NCI-H2107 (cell line): ENCODE results near the gene TPSG1.
"Not testable (repeated sequence)": the region's sequence is repeated elsewhere in the genome, so short reads cannot be mapped to it uniquely, and the experiment has no call there.

ENCODE experiments used
- DNase-seq: peaks from one replicate; lab custom pipeline; 2025; lab: John Stamatoyannopoulos, UW

Gene TPSG1

DNA sequence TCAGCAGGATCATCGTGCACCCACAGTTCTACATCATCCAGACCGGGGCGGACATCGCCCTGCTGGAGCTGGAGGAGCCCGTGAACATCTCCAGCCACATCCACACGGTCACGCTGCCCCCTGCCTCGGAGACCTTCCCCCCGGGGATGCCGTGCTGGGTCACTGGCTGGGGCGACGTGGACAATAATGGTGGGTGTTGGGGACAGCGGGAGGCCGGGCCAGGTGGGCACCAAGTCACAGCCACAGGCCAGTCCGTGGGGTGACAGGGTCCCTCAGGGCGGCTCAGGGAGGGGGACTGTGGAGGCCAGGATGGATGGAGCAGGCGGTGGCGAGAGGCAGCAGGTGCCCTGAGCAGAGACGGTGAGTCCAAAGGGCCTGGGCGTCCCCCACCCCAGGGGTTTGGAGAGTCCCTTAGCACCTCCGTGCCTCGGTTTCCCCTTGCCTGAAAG, 31.8 kb upstream of the TPSG1 start:
- DNase-seq, result no peak

DNA sequence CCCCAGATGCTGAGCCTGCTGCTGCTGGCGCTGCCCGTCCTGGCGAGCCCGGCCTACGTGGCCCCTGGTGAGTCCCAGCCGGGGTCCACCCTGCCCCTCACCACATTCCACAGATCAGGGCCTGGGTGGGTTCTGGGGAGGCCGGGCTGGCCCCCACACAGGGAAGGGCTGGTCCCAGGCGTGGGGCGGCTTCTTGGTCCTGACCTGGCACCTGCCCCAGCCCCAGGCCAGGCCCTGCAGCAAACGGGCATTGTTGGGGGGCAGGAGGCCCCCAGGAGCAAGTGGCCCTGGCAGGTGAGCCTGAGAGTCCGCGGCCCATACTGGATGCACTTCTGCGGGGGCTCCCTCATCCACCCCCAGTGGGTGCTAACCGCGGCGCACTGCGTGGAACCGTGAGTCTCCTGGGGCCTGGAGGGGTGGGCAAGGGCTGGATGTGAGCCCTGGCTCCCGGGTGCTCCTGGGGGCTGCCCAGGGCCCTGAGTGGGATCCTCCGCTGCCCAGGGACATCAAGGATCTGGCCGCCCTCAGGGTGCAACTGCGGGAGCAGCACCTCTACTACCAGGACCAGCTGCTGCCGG, 31.3 kb upstream of the TPSG1 start:
- DNase-seq, result not testable (repeated sequence)

DNA sequence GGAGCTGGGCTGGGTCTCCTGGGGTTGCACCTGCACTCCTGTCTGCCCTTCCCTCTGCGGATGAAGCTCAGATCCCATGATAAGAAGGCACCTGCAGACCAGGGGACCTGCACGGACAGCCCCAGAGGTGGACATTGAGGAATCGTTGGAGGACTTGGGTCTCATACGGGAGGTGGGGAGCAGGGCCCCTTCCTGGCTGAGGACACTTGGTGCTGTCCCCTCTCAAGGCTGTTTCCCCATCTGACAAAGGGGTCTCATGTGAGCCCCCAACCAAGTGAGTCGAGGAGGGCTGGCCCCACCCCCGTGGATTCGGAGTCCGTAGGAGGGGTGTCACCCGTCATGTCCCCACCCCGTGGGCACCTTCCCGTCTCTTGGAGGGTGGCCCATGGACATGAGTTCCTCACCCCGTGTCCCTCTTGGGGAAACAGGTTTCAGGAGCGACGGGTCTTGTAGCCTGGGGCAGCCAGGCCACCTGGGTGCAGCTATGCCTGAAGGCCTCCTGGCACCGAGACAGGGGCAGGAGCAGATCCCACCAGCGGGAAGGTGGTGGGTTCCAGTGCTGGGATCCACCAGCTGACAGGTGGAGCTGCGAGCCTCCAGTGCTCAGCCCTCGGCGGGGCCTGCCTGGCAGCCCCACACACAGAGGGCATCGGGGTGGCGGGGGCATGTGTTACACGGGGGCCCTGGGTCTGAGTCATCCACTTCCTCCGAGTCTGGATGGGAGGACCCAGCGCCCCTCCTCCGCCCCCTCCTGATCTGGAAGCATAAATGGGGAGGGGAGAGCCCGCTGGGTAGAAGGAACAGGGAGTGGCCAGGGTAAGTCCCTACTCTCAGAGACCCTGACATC, 30.4 kb upstream of the TPSG1 start, which contains the start of gene TPSD1:
Gene TPSD1 (plus strand): TSS at position 794 of the 847 bp plus-strand sequence. CDS start 212 bp downstream, outside the sequence.
- DNase-seq, result not testable (repeated sequence)

DNA sequence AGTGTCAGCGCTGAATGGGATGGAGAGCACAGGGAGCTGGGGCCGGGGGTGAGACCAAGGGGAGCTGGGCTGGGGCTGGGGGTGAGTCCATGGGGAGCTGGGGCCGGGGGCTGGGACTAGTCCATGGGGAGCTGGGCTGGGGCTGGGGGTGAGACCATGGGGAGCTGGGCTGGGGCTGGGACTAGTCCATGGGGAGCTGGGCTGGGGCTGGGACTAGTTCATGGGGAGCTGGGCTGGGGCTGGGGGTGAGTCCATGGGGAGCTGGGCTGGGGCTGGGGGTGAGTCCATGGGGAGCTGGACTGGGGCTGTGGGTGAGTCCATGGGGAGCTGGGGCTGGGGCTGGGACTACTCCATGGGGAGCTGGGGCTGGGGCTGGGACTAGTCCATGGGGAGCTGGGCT, 29.8 kb upstream of the TPSG1 start:
- not testable (repeated sequence) for DNase-seq

DNA sequence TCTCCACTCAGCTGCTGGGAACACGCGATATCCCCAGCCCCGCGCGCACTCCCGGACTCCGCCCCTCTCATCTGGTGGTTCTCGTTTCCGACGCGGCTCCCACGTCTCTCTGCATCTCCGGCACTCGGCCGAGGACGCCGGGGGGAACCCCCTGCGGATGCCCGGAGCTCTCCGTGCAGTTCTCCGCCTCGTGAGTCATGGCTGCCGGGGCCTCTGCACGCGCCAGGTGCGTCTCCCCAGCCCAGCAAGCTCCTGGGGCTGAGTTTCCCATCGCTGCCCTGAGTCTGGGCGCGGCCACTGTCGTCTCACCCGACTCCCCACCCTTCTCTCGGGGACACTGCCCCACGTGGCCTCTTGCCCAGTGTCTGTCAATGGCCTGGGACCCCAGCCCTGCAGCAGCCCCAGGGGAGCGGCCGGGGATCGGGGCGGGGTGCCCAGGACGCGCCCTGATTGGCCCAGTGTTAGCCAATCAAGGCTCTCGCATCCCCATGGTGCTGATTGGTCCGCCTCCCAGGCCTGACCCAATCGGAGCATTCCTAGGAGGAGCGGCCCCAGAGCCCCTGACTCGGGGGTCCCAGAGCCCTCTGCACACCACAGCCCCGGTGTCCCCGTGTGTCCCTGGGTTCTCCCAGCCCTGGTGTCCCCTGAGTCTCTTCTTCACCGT, 28.8 kb upstream of the TPSG1 start:
- DNase-seq, result not testable (repeated sequence)

DNA sequence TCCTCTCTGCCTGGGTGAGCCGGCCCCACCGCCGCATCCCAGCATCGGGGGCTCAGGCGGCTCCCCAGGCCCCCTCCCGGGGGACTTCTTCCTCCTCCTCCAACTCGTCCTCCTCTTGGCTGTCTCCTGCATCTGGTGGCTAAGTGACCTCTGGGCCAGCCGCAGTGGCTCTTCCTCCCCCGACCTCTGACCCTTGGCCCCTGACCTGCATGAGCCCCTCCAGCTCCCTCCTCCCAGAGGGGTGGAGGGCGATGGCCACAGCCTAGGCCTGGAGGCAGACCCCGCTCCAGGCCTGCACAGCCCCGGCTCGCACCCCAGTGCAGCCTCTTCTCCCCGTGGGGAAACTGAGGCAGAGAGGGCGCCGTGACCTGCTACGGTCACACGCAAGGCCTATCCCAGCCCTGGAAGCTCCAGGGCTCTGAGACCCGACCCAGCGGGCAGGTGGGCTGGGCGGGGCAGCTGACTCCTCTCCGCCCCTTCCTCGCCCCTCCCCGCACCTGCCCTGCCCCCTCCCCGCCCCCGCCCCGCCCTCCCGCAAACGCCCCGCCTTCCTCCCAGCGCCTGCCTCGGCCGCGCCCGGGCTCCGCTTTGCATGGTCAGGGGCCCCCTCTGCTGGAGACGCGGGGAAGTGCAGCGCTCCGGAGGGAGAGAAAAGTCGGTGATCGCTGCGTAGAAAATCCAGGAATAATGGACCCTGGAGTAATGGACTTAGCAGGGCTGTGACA, 24.1 kb upstream of the TPSG1 start:
- not testable (repeated sequence) for DNase-seq

DNA sequence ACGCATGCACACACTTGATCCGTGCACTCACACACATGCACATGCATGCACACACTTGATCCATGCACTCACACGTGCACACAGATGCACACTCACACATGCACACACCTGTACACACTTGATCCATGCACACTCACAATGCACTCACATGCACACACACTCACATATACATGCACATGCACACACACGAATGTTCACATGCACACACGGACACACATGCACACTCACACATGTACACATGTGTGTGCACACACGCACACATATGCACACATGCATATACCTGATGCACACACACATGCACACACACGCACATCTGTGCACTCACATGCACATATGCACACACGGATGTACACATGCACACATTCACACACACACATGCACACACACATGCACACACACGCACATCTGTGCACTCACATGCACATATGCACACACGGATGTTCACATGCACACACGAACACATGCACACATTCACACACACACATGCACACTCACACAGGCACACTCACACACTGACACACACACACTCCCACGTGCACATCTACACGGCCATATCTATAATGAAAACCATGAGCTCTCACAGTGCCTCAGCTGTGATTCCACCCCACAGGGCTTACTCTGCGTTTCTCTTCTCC, 23.0 kb upstream of the TPSG1 start:
- not testable (repeated sequence) for DNase-seq

DNA sequence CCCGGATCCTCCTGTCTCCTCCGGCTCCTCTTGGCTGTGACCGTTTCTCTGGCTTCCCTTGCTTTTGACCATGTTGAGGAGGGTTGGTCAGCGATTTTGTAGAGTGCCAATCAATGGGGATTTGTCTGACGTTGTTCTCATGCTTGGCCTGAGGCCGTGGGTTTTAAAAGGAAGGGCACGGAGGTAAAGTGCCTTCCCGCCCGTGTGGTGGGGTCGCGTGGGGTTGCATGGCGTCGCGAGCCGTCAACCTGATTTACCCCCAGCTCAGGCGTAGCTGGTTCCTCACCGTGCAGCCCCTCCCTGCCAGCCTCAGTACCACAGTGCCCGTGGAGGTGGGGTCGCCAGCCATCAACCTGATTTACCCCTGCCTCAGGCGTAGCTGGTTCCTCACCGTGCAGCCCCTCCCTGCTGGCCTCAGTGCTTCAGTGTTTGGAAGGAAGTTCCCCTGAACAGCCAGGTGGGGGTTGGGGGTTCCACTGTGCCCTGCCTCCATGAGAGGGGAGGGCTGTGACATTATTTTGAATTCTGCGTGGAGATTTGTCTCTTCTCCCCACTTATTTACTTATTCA, 20.5 kb upstream of the TPSG1 start:
- no peak for DNase-seq

DNA sequence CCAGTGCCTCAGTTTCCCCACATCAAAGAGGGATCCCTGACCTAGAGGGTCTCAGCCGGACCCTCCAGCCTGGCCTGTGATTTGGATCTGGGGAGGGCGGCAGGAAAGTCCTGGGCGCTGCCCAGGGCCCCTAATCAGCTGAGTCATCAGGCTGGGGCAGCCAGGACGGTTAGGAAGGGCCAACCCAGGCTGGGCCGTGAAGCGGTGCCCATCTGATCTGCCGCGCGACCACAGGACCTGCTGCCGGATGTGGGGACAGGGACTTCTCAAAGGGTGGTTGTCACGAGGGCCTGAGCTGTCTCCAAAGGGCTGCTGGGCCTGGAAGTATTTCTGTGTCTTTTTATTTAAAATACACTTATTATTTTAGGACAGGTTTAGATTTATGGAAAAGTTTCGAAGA, 19.8 kb upstream of the TPSG1 start:
- DNase-seq, result no peak

DNA sequence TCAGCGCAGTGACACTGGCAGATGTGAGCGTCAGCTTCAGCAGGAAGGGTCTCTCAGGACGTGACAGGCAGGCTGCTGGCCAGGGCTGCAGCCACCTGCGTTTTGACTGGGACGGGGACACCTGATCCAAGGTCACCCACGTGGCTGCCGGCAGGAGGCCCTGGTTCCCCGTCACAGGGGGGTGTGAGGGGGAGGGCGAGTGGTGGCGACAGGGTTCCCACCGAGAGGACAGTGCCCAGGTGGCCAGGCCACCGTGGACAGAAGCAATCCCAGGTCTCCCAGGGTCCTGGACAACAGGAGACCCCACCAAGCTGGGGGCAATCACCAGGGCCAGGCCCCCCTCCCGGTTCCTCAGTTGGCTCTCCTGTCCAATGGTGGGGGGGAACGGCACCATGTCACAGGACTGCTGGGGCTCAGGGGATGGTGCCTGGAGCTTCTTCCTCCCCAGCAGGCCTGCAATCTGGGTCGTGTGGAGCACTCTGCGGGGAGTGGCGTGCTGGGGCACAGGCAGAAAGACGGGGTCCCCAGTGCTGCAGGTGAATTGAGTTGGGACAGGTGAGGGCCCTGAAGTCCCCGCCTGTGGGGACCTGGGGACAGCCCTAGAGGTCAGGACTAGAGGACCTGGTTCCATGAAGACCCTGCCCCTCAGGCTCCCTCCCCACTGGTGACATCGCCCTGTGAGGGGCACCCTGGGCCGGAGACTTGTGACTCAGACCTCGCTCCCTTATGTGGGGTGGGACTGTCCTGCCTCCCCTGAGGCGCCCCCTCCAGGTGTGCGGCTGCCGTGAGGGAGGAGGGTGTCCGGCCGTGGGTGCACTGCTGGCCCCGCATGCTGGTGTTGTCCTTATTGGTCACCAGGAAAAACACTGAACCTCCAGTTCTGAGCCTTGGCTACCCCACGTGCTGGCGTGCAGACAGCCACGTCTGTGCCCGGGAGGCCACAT, 19.1 kb upstream of the TPSG1 start:
- not testable (repeated sequence) for DNase-seq

DNA sequence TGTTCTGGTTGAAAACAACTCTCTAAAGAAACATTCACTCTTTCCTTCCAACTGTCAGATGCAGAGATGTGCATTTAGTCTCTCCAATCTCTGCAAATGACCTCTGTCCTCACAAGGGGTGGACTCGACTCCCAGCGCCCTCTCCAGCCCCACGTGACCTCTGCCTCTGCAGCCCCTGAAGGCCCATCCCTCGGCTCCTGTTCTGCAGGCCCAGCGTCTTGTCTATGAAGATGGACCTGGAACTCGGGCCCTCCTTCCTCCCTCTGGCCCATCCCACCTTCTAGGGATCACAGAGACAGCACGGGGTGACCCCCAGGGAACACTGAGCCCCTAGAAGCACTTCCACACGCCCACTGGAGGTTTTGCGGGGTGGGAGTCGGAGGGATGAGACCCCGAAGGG, 18.3 kb upstream of the TPSG1 start:
- not testable (repeated sequence) for DNase-seq

DNA sequence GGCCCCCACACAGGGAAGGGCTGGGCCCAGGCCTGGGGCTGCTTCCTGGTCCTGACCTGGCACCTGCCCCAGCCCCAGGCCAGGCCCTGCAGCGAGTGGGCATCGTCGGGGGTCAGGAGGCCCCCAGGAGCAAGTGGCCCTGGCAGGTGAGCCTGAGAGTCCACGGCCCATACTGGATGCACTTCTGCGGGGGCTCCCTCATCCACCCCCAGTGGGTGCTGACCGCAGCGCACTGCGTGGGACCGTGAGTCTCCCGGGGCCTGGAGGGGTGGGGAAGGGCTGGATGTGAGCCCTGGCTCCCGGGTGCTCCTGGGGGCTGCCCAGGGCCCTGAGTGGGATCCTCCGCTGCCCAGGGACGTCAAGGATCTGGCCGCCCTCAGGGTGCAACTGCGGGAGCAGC, 16.0 kb upstream of the TPSG1 start:
- DNase-seq, result not testable (repeated sequence)

DNA sequence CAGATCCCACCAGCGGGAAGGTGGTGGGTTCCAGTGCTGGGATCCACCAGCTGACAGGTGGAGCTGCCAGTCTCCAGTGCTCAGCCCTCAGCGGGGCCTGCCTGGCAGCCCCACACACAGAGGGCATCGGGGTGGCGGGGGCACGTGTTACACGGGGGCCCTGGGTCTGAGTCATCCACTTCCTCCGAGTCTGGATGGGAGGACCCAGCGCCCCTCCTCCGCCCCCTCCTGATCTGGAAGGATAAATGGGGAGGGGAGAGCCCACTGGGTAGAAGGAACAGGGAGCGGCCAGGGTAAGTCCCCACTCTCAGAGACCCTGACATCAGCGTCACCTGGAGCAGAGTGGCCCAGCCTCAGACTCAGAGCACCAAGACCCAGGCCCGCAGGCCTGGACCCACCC, 15.4 kb upstream of the TPSG1 start, which contains the start of gene TPSAB1:
Gene TPSAB1 (plus strand): TSS at position 270 of the 400 bp plus-strand sequence. CDS start 234 bp downstream, outside the sequence.
- DNase-seq, result not testable (repeated sequence)

DNA sequence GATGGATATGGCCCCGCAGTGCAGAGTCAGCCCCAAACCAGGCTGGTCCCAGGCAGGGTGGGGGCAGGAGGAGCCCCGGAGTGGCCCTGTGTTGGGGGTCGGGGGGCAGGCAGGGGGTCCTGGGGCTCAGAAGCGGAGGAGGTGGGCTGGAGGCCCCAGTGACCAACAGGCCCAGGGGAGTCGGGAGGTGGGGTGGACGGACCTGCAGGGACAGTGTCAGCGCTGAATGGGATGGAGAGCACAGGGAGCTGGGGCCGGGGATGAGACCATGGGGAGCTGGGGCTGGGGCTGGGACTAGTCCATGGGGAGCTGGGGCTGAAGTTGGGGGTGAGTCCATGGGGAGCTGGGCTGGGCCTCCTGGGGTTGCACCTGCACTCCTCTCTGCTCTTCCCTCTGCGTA, 14.5 kb upstream of the TPSG1 start:
- DNase-seq, result not testable (repeated sequence)

DNA sequence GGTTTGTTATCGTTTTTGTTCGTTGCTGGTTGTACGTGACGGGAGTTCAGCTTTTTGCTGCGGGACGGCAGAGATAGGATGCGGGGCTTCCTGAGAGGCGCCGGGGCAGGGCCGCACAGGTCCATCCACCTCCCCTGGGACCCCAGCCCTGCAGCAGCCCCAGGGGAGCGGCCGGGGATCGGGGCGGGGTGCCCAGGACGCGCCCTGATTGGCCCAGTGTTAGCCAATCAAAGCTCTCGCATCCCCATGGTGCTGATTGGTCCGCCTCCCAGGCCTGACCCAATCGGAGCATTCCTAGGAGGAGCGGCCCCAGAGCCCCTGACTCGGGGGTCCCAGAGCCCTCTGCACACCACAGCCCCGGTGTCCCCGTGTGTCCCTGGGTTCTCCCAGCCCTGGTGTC, 13.8 kb upstream of the TPSG1 start:
- DNase-seq, result not testable (repeated sequence)

DNA sequence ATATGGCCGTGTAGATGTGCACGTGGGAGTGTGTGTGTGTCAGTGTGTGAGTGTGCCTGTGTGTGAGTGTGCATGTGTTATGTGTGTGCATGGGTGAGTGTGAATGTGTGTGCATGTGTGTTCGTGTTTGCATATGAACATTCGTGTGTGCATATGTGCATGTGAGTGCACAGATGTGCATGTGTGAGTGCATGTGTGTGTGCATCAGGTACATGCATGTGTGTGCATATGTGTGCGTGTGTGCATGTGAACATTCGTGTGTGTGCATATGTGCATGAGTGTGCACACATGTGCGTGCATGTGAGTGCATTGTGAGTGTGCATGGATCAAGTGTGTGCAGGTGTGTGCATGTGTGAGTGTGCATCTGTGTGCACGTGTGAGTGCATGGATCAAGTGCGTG, 12.9 kb upstream of the TPSG1 start:
- no peak for DNase-seq

DNA sequence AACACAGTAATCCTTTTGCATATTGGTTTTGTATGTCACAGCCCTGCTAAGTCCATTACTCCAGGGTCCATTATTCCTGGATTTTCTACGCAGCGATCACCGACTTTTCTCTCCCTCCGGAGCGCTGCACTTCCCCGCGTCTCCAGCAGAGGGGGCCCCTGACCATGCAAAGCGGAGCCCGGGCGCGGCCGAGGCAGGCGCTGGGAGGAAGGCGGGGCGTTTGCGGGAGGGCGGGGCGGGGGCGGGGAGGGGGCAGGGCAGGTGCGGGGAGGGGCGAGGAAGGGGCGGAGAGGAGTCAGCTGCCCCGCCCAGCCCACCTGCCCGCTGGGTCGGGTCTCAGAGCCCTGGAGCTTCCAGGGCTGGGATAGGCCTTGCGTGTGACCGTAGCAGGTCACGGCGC, 11.6 kb upstream of the TPSG1 start:
- DNase-seq, result not testable (repeated sequence)

DNA sequence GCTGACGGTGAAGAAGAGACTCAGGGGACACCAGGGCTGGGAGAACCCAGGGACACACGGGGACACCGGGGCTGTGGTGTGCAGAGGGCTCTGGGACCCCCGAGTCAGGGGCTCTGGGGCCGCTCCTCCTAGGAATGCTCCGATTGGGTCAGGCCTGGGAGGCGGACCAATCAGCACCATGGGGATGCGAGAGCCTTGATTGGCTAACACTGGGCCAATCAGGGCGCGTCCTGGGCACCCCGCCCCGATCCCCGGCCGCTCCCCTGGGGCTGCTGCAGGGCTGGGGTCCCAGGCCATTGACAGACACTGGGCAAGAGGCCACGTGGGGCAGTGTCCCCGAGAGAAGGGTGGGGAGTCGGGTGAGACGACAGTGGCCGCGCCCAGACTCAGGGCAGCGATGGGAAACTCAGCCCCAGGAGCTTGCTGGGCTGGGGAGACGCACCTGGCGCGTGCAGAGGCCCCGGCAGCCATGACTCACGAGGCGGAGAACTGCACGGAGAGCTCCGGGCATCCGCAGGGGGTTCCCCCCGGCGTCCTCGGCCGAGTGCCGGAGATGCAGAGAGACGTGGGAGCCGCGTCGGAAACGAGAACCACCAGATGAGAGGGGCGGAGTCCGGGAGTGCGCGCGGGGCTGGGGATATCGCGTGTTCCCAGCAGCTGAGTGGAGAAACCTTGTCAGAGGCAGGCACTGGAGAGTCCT, 7.1 kb upstream of the TPSG1 start:
- DNase-seq, result not testable (repeated sequence)

DNA sequence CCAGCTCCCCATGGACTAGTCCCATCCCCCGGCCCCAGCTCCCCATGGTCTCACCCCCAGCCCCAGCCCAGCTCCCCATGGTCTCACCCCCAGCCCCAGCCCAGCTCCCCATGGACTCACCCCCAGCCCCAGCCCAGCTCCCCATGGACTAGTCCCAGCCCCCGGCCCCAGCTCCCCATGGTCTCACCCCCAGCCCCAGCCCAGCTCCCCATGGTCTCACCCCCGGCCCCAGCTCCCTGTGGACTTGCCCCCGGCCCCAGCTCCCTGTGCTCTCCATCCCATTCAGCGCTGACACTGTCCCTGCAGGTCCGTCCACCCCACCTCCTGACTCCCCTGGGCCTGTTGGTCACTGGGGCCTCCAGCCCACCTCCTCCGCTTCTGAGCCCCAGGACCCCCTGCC, 6.2 kb upstream of the TPSG1 start:
- DNase-seq, result not testable (repeated sequence)
